Ovary (tissue), 3 donors: ENCODE results near the gene PAPLN.

ENCODE experiments used
- CTCF ChIP-seq, 3 donors: fragments of 450-650 bp in 2 of 3; fragments of 200-600 bp in 1 of 3; IDR thresholded peaks; one replicate each; pipeline versions ENCODE4 v1.5.1 to v1.8.0; 2016 to 2022; ENCODE audit warnings: antibody characterized with exemption in 3 of 3, mild to moderate bottlenecking in 1 of 3
- EP300 ChIP-seq: sonication (generic); formaldehyde crosslinking; IDR thresholded peaks from one replicate; pipeline ENCODE4 v1.6.1; 2017; ENCODE audit warnings: antibody characterized with exemption
- POLR2A ChIP-seq: fragments of 450-650 bp; IDR thresholded peaks from one replicate; pipeline ENCODE4 v1.6.1; 2017; ENCODE audit warnings: antibody characterized with exemption, mild to moderate bottlenecking, moderate library complexity
- donor health status: DM: no; HTN: no; CAD: no.

DNA sequence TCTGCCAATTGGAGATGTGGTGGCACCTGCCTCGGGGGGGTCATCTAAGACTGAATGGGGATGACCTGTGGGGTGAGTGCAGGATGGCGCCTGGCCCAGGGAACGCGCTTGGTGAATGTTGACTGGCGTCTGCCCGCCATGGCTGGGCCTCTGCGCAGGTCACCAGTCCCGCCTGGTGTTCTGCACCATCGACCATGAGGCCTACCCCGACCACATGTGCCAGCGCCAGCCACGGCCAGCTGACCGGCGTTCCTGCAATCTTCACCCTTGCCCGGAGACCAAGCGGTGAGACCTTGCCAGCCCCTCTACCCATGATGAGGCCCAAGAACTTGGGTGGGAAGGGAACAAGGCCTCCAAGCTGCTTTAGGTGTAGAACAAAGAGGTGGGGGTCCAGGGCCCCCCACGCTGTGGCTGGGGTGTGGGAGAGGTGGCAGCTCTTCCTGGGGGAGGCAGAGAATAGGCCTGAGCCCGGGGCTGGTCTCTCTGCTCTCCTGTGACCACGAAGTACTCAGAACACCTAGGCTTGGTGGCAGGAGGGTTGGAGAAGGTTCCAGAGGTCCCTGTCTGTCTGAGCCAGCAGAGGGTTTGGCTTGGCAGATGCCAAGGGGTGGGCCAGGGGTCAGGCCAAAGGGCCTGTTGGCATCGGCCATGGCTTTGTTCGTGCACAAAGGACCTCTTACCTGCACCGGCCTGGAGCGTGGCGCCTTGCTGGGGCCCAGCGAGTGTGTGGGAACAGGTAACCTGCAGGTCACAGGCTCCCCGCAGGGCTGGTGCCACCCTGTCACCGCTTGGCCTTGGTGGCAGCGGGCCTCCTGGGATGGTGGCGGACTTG is 15.4 kb downstream of the PAPLN start:
- TF ChIP-seq POLR2A (no peak), CTCF (IDR thresholded peaks at IDR 0.05) (no peak), EP300 (no peak)
